ENCODE results near the gene IL36G. TPM values are rescaled to one million over a fixed set of nuclear protein-coding genes. Genes with fewer than 3 reads are reported as not detected.
A peak's percentile ranks its signal among the peaks of the same experiment; 100 is the strongest.

IL36G gene
- total and polyA plus RNA-seq, 9 of the 15 experiments (the other 6 are each of a cell fraction or from before 2014, with no cell fraction given) = not detected

DNA sequence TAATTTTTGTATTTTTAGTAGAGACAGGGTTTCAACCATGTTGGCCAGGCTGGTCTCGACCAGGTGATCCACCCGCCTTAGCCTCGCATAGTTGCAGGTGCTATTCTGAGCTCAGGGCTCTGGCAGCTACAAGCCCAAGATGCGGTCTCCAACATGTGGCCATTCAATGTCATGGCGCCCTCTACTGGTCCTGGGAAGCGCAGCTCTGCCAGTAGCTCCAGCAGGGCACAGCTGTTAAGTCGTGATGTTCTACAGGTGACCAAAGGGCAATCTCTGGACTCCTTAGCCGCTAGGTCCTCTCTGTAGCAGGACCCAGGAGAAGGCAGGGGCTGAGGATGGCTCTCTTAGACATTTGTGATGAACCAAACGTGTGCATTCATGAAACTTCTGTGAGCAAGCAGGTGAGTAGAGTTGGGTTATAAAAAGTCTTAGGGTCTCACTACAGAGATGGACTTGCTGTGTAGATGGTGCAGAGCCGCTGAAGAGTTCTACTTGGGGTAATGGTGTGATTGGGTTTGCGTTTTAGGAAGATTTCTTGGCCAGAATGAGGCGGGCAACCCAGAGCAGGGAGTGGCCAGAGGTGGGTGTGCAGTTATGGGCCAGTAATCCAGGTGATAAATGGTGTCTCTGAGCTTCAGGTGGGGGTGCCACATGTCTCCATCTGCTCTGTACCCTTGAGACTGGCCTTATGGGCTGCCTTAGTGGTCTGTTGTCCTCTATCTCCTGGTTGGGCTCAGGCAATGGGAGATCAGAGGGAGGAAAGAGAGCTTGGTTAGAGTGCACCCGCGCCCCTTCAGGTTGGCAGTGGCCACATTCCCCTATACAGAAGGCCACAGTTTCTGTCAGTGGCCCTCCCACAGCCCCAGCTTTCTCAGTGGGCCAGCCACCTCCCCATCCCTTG is 35.8 kb upstream of the IL36G start (continued):
- TF ChIP-seq, protein P1, sequence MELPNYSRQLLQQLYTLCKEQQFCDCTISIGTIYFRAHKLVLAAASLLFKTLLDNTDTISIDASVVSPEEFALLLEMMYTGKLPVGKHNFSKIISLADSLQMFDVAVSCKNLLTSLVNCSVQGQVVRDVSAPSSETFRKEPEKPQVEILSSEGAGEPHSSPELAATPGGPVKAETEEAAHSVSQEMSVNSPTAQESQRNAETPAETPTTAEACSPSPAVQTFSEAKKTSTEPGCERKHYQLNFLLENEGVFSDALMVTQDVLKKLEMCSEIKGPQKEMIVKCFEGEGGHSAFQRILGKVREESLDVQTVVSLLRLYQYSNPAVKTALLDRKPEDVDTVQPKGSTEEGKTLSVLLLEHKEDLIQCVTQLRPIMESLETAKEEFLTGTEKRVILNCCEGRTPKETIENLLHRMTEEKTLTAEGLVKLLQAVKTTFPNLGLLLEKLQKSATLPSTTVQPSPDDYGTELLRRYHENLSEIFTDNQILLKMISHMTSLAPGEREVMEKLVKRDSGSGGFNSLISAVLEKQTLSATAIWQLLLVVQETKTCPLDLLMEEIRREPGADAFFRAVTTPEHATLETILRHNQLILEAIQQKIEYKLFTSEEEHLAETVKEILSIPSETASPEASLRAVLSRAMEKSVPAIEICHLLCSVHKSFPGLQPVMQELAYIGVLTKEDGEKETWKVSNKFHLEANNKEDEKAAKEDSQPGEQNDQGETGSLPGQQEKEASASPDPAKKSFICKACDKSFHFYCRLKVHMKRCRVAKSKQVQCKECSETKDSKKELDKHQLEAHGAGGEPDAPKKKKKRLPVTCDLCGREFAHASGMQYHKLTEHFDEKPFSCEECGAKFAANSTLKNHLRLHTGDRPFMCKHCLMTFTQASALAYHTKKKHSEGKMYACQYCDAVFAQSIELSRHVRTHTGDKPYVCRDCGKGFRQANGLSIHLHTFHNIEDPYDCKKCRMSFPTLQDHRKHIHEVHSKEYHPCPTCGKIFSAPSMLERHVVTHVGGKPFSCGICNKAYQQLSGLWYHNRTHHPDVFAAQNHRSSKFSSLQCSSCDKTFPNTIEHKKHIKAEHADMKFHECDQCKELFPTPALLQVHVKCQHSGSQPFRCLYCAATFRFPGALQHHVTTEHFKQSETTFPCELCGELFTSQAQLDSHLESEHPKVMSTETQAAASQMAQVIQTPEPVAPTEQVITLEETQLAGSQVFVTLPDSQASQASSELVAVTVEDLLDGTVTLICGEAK (IDR thresholded peaks at IDR 0.05) = no peak
- TF ChIP-seq, protein P1 (CRISPR knock-in tag; IDR thresholded peaks at IDR 0.05) = no peak
- no peak for TF ChIP-seq ETV1 (tag; conservative IDR thresholded peaks at IDR 0.05; ENCODE audit: low read depth)
- TF ChIP-seq, protein P2, sequence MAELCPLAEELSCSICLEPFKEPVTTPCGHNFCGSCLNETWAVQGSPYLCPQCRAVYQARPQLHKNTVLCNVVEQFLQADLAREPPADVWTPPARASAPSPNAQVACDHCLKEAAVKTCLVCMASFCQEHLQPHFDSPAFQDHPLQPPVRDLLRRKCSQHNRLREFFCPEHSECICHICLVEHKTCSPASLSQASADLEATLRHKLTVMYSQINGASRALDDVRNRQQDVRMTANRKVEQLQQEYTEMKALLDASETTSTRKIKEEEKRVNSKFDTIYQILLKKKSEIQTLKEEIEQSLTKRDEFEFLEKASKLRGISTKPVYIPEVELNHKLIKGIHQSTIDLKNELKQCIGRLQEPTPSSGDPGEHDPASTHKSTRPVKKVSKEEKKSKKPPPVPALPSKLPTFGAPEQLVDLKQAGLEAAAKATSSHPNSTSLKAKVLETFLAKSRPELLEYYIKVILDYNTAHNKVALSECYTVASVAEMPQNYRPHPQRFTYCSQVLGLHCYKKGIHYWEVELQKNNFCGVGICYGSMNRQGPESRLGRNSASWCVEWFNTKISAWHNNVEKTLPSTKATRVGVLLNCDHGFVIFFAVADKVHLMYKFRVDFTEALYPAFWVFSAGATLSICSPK (IDR thresholded peaks at IDR 0.05; ENCODE audit: borderline replicate concordance) = no peak
- no peak for TF ChIP-seq FOXP1 (CRISPR knock-in tag; IDR thresholded peaks at IDR 0.05)
- 0 out of 4 replicates have a peak, but pooled peaks of 1 of the 2 experiments have one; percentile 38 for TF ChIP-seq UBTF (IDR thresholded peaks at IDR 0.05; ENCODE audit: borderline replicate concordance in 1 of 2, low read depth in 2 of 2, low read length in 2 of 2)
- no peak for TF ChIP-seq XRCC4 (IDR thresholded peaks at IDR 0.05; ENCODE audit: extremely low read depth, insufficient read depth, insufficient read length)
- 0 out of 2 replicates have a peak, but pooled peaks have one; percentile 16 for TF ChIP-seq NR2C2 (CRISPR knock-in tag; IDR thresholded peaks at IDR 0.05)
- TF ChIP-seq NR2C2 (tag; IDR thresholded peaks at IDR 0.05) = no peak
- TF ChIP-seq PML (IDR thresholded peaks at IDR 0.05; ENCODE audit: low read length) = no peak
- no peak for TF ChIP-seq SP1 (CRISPR knock-in tag; IDR thresholded peaks at IDR 0.05)
- peak in 1 of 3 experiments; percentile 14 for TF ChIP-seq YY1 (IDR thresholded peaks at IDR 0.05; ENCODE audit: borderline replicate concordance in 1 of 3, control insufficient read depth in 1 of 3, extremely low read depth in 1 of 3, insufficient read depth in 3 of 3, insufficient read length in 1 of 3, insufficient replicate concordance in 2 of 3, low read depth in 1 of 3, low read length in 2 of 3)

Measured in K562 (cell line).